MM.1S (cell line): ENCODE results near the gene MAN1C1.

Experiments
- EZH2phosphoT487 ChIP-seq: fragments of 300-600 bp; sonication (generic); IDR thresholded peaks from 2 replicates; pipeline ENCODE4 v1.6.1; 2018; ENCODE audit warnings: antibody characterized with exemption, low read length
- TF ChIP-seq, protein P1 (sequence below): fragments of 300-600 bp; sonication (generic); IDR thresholded peaks from 2 replicates; pipeline ENCODE4 v1.5.1; 2016; ENCODE audit warnings: antibody characterized with exemption, low read length, mixed read lengths

- TF ChIP-seq, protein P1, sequence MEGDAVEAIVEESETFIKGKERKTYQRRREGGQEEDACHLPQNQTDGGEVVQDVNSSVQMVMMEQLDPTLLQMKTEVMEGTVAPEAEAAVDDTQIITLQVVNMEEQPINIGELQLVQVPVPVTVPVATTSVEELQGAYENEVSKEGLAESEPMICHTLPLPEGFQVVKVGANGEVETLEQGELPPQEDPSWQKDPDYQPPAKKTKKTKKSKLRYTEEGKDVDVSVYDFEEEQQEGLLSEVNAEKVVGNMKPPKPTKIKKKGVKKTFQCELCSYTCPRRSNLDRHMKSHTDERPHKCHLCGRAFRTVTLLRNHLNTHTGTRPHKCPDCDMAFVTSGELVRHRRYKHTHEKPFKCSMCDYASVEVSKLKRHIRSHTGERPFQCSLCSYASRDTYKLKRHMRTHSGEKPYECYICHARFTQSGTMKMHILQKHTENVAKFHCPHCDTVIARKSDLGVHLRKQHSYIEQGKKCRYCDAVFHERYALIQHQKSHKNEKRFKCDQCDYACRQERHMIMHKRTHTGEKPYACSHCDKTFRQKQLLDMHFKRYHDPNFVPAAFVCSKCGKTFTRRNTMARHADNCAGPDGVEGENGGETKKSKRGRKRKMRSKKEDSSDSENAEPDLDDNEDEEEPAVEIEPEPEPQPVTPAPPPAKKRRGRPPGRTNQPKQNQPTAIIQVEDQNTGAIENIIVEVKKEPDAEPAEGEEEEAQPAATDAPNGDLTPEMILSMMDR = no peak
- TF ChIP-seq EZH2phosphoT487 = no peak
Observed at GRCh38 chr1:25747046-25747719, 130.6 kb downstream of the MAN1C1 start.
